Hematopoietic multipotent progenitor cell treated with erythropoietin and hydrocortisone succinate and interleukin-3 and kit ligand, for 4 days (in vitro differentiated cells): ENCODE measurements around the gene DNMT1.
A peak's percentile ranks its signal among the peaks of the same experiment; 100 is the strongest.

ENCODE experiments used
- DNase-seq: peaks from one replicate; pipeline ENCODE4 v3.0.0-alpha.2; 2015

The DNMT1 gene

GRCh38 chr19:10092648-10093294 is 102.0 kb downstream of the DNMT1 start:
- DNase-seq: no peak

- DNase-seq: peak; percentile 60
These were observed 102.7 kb downstream of the DNMT1 start for GRCh38 chr19:10091895-10092641.

- no peak for DNase-seq
These were observed 103.4 kb downstream of the DNMT1 start for GRCh38 chr19:10091370-10091687.

GRCh38 chr19:10089801-10090375 is 104.9 kb downstream of the DNMT1 start:
- no peak for DNase-seq

GRCh38 chr19:10088949-10089554 is 105.7 kb downstream of the DNMT1 start:
- DNase-seq: no peak

GRCh38 chr19:10087296-10088061 is 107.3 kb downstream of the DNMT1 start:
- DNase-seq: no peak

GRCh38 chr19:10086591-10087192 is 108.1 kb downstream of the DNMT1 start:
- peak; percentile 32 for DNase-seq

- peak; percentile 89 for DNase-seq
These were observed 108.8 kb downstream of the DNMT1 start, which contains the start of gene SHFL for GRCh38 chr19:10085641-10086590. Gene SHFL (plus strand): TSS chr19:10086317. CDS start chr19:10086428, 111 bp downstream.

- no peak for DNase-seq
These were observed 110.0 kb downstream of the DNMT1 start for GRCh38 chr19:10084803-10085202.

- no peak for DNase-seq
These were observed 110.8 kb downstream of the DNMT1 start for GRCh38 chr19:10083911-10084310.
